ENCODE measurements around the gene HHAT. TPM values are rescaled to one million over a fixed set of nuclear protein-coding genes. Genes with fewer than 3 reads are reported as not detected.
"Not testable (repeated sequence)": the region's sequence is repeated elsewhere in the genome, so short reads cannot be mapped to it uniquely, and the experiment has no call there.

Gene HHAT
- total RNA-seq, 2 experiments from 2014 or later: 5.2 to 9.5 TPM

- H3K9me2 ChIP-seq (ENCODE audit: insufficient read depth, low read length): no peaks in the 10 kb centered on the region
- TF ChIP-seq, protein P1, sequence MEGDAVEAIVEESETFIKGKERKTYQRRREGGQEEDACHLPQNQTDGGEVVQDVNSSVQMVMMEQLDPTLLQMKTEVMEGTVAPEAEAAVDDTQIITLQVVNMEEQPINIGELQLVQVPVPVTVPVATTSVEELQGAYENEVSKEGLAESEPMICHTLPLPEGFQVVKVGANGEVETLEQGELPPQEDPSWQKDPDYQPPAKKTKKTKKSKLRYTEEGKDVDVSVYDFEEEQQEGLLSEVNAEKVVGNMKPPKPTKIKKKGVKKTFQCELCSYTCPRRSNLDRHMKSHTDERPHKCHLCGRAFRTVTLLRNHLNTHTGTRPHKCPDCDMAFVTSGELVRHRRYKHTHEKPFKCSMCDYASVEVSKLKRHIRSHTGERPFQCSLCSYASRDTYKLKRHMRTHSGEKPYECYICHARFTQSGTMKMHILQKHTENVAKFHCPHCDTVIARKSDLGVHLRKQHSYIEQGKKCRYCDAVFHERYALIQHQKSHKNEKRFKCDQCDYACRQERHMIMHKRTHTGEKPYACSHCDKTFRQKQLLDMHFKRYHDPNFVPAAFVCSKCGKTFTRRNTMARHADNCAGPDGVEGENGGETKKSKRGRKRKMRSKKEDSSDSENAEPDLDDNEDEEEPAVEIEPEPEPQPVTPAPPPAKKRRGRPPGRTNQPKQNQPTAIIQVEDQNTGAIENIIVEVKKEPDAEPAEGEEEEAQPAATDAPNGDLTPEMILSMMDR (conservative IDR thresholded peaks at IDR 0.05; ENCODE audit: low read length): no peak
- no peak for TF ChIP-seq EZH2phosphoT487 (IDR thresholded peaks at IDR 0.05; ENCODE audit: borderline replicate concordance, low read depth, low read length)
- no peak overlapping the region for H3K4me2 ChIP-seq (ENCODE audit: low read length)
- H3K79me2 ChIP-seq (ENCODE audit: insufficient read depth, low read depth, low read length): no peaks in the 10 kb centered on the region
- H3K27ac ChIP-seq (ENCODE audit: low read depth, low read length, poor library complexity, severe bottlenecking): no peak overlapping the region
- ChIA-PET POLR2A (no interaction called here), CTCF (ENCODE audit: unreplicated experiment) (no interaction called here)
- H2AFZ ChIP-seq (ENCODE audit: low read length): no peak overlapping the region
- H3K4me1 ChIP-seq (ENCODE audit: insufficient read depth, low read length, poor library complexity, severe bottlenecking): peaks cover 24% of the 10 kb centered on the region
- no peaks in the 10 kb centered on the region for H4K20me1 ChIP-seq (ENCODE audit: insufficient read depth, low read length)
- no peak overlapping the region for H3K4me3 ChIP-seq (ENCODE audit: low read depth, low read length, poor library complexity, severe bottlenecking)
- intact Hi-C loops (cut with micrococcal nuclease; ENCODE audit: unreplicated experiment): no loop called here
- no TSS peak for BruUV-seq (replicated peaks)
- H3K9me3 ChIP-seq (ENCODE audit: low read length): no peaks in the 10 kb centered on the region
- DNase-seq (ENCODE audit: low spot score): no peak
- H3K36me3 ChIP-seq (ENCODE audit: insufficient read depth, low read length): no peaks in the 10 kb centered on the region
Measured at GRCh38 chr1:210347112-210347511, 18.4 kb downstream of the HHAT start.

- Histone ChIP-seq H4K20me1 (ENCODE audit: insufficient read depth, low read length) (no peaks in the 10 kb centered on the region), H3K27ac (ENCODE audit: low read depth, low read length, poor library complexity, severe bottlenecking) (no peak overlapping the region), H3K36me3 (ENCODE audit: insufficient read depth, low read length) (no peaks in the 10 kb centered on the region), H3K4me3 (ENCODE audit: low read depth, low read length, poor library complexity, severe bottlenecking) (no peak overlapping the region), H3K4me2 (ENCODE audit: low read length) (no peak overlapping the region), H3K79me2 (ENCODE audit: insufficient read depth, low read depth, low read length) (no peaks in the 10 kb centered on the region), H3K9me2 (ENCODE audit: insufficient read depth, low read length) (no peaks in the 10 kb centered on the region), H3K9me3 (ENCODE audit: low read length) (no peaks in the 10 kb centered on the region), H2AFZ (ENCODE audit: low read length) (no peak overlapping the region), H3K4me1 (ENCODE audit: insufficient read depth, low read length, poor library complexity, severe bottlenecking) (no peaks in the 10 kb centered on the region)
- no peak for TF ChIP-seq EZH2phosphoT487 (IDR thresholded peaks at IDR 0.05; ENCODE audit: borderline replicate concordance, low read depth, low read length)
- TF ChIP-seq, protein P1 (conservative IDR thresholded peaks at IDR 0.05; ENCODE audit: low read length): no peak
- intact Hi-C loops (cut with micrococcal nuclease; ENCODE audit: unreplicated experiment): no loop called here
- ChIA-PET CTCF (ENCODE audit: unreplicated experiment) (interaction anchor here (0.6 kb wide), 1 partner anchor 343 kb away, joined by 3 read pairs; no protein-coding TSS in a partner anchor), POLR2A (interaction anchor here (0.9 to 3.5 kb wide), 3 partner anchors 10 to 18 kb away, joined by 4 to 13 read pairs (median 6); no protein-coding TSS in a partner anchor)
- BruUV-seq (replicated peaks): no TSS peak
- DNase-seq (ENCODE audit: low spot score): no peak
Measured at GRCh38 chr1:210351496-210351895, 22.8 kb downstream of the HHAT start.

DNA sequence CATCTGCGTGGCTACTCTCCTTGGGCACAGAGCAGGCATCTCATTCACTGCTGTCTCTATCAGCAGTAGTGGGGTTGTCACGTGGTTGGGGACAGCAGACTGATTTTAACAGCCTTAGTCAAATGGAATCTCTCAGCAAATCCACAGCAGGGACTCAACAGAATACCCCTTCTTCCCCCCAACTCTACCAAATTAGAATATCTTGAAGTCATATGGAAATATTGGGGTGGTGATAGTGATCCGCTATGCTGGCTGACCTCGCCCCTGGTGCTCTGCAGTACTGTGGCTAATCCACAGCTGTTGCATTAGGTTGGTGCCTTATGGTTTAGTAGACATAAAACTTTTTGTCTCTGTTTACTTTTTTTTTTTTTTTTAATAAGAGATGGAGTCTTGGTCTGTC, 23.9 kb downstream of the HHAT start:
- H3K9me2 ChIP-seq (ENCODE audit: insufficient read depth, low read length): no peaks in the 10 kb centered on the region
- no peak overlapping the region for H3K27ac ChIP-seq (ENCODE audit: low read depth, low read length, poor library complexity, severe bottlenecking)
- no peaks in the 10 kb centered on the region for H3K36me3 ChIP-seq (ENCODE audit: insufficient read depth, low read length)
- intact Hi-C loops (cut with micrococcal nuclease; ENCODE audit: unreplicated experiment): no loop called here
- ChIA-PET POLR2A (interaction anchor here (0.9 kb wide), 1 partner anchor 10 kb away, joined by 4 read pairs; no protein-coding TSS in a partner anchor), CTCF (ENCODE audit: unreplicated experiment) (no interaction called here)
- no peaks in the 10 kb centered on the region for H3K9me3 ChIP-seq (ENCODE audit: low read length)
- no peak overlapping the region for H3K4me2 ChIP-seq (ENCODE audit: low read length)
- H3K79me2 ChIP-seq (ENCODE audit: insufficient read depth, low read depth, low read length): no peaks in the 10 kb centered on the region
- no peaks in the 10 kb centered on the region for H3K4me1 ChIP-seq (ENCODE audit: insufficient read depth, low read length, poor library complexity, severe bottlenecking)
- no peak for TF ChIP-seq EZH2phosphoT487 (IDR thresholded peaks at IDR 0.05; ENCODE audit: borderline replicate concordance, low read depth, low read length)
- TF ChIP-seq, protein P1 (conservative IDR thresholded peaks at IDR 0.05; ENCODE audit: low read length): no peak
- H3K4me3 ChIP-seq (ENCODE audit: low read depth, low read length, poor library complexity, severe bottlenecking): no peak overlapping the region
- DNase-seq (ENCODE audit: low spot score): no peak
- H4K20me1 ChIP-seq (ENCODE audit: insufficient read depth, low read length): no peaks in the 10 kb centered on the region
- no peak overlapping the region for H2AFZ ChIP-seq (ENCODE audit: low read length)
- no TSS peak for BruUV-seq (replicated peaks)

- H3K4me1 ChIP-seq (ENCODE audit: insufficient read depth, low read length, poor library complexity, severe bottlenecking); H2AFZ ChIP-seq (ENCODE audit: low read length); H3K9me3 ChIP-seq (ENCODE audit: low read length); DNase-seq (ENCODE audit: low spot score); H3K4me2 ChIP-seq (ENCODE audit: low read length); BruUV-seq (replicated peaks); H3K27ac ChIP-seq (ENCODE audit: low read depth, low read length, poor library complexity, severe bottlenecking); POLR2A ChIA-PET; H4K20me1 ChIP-seq (ENCODE audit: insufficient read depth, low read length); H3K9me2 ChIP-seq (ENCODE audit: insufficient read depth, low read length); H3K79me2 ChIP-seq (ENCODE audit: insufficient read depth, low read depth, low read length); CTCF ChIA-PET (ENCODE audit: unreplicated experiment); H3K36me3 ChIP-seq (ENCODE audit: insufficient read depth, low read length); intact Hi-C loops (cut with micrococcal nuclease; ENCODE audit: unreplicated experiment); H3K4me3 ChIP-seq (ENCODE audit: low read depth, low read length, poor library complexity, severe bottlenecking): not testable (repeated sequence)
Measured at GRCh38 chr1:210354305-210354704, 25.6 kb downstream of the HHAT start.
